HCT116 (cell line): ENCODE results near the gene SNRPA. TPM values are rescaled to one million over a fixed set of nuclear protein-coding genes. Genes with fewer than 3 reads are reported as not detected.

Experiments used
- ATAC-seq: fragments of 200-7000 bp; cut with Tn5 transposase; 2 replicates; pipeline ENCODE4 v1.9.1; 2020; ENCODE audit warnings: mild to moderate bottlenecking, moderate library complexity
- BruUV-seq: library from RNA; stranded (reverse); fragments of 400-500 nt; replicated peaks from 2 replicates; lab custom pipeline; 2021; lab: Mats Ljungman, UMichigan
- CTCF ChIA-PET: fragments of 300-600 bp; sonication (Branson Sonifier 250); formaldehyde crosslinking; loops from one replicate; lab custom pipeline; 2021; ENCODE audit warnings: antibody characterized with exemption; lab: Charles Lee
- POLR2A ChIA-PET: fragments of 300-600, 350-600 bp; sonication (Branson Sonifier 250); formaldehyde crosslinking; loops from one replicate; lab custom pipeline; 2021; ENCODE audit warnings: antibody characterized with exemption; lab: Charles Lee
- RAD21 ChIA-PET, 2 experiments: fragments of 300-600 bp; sonication (Branson Sonifier 250); formaldehyde crosslinking; loops; one replicate each; lab custom pipeline; 2023; ENCODE audit warnings: low total read pairs in 2 of 2; ENCODE audit not compliant: uncharacterized antibody in 2 of 2, unreplicated experiment in 2 of 2, low non-redundant PET in 1 of 2; lab: Charles Lee
- DNase-seq: peaks from one replicate; pipeline ENCODE4 v3.0.0-alpha.2; 2010; ENCODE audit warnings: low read depth, low spot score
- H2AFZ ChIP-seq: fragments of 200-600 bp; shearing (Covaris generic), sonication (generic); 2 replicates; pipeline ENCODE4 v1.6.1; 2017; ENCODE audit warnings: low read depth, mixed run types, mixed read lengths, antibody characterized with exemption, low read length; ENCODE audit not compliant: poor library complexity, severe bottlenecking
- H3K27ac ChIP-seq: 2 replicates; pipeline ENCODE4 v1.5.1; 2012; ENCODE audit warnings: low read depth, low read length
- H3K27me3 ChIP-seq: fragments of 200-600 bp; sonication (generic); 2 replicates; pipeline ENCODE4 v1.6.1; 2016; ENCODE audit warnings: mixed run types, low read length, mixed read lengths; ENCODE audit not compliant: insufficient read depth
- H3K36me3 ChIP-seq, 2 experiments: fragments of 200-500 bp in 1 of 2; fragments of 200-600 bp in 1 of 2; sonication (Bioruptor generic) in 1 of 2; sonication (generic) in 1 of 2; 2 replicates each; pipeline versions ENCODE4 v1.5.1 to v1.6.1; 2014 to 2016; ENCODE audit warnings: low read length in 2 of 2, inconsistent platforms in 1 of 2, mixed read lengths in 1 of 2, mixed run types in 1 of 2; ENCODE audit not compliant: insufficient read depth in 2 of 2, control insufficient read depth in 1 of 2
- H3K4me1 ChIP-seq, 2 experiments: fragments of 200-600 bp in 1 of 2; sonication (generic) in 1 of 2; 2 replicates each; pipeline versions ENCODE4 v1.5.1 to v1.6.1; 2012 to 2017; ENCODE audit warnings: low read length in 2 of 2, inconsistent platforms in 1 of 2, mild to moderate bottlenecking in 1 of 2, mixed read lengths in 1 of 2, mixed run types in 1 of 2, moderate library complexity in 1 of 2; ENCODE audit not compliant: insufficient read depth in 2 of 2, control insufficient read depth in 1 of 2
- H3K4me2 ChIP-seq: fragments of 200-600 bp; sonication (generic); 2 replicates; pipeline ENCODE4 v1.6.1; 2017; ENCODE audit warnings: mixed run types, low read length, mixed read lengths
- H3K4me3 ChIP-seq, 2 experiments: fragments of 200-600 bp in 1 of 2; sonication (generic) in 1 of 2; replicated peaks in 1 of 2; 2 replicates each; pipeline ENCODE4 v1.5.1; 2011 to 2016; ENCODE audit warnings: low read length in 2 of 2, control low read depth in 1 of 2, low read depth in 1 of 2, mild to moderate bottlenecking in 1 of 2, mixed read lengths in 1 of 2, mixed run types in 1 of 2
- H3K79me2 ChIP-seq: fragments of 200-600 bp; sonication (generic); 2 replicates; pipeline ENCODE4 v1.6.1; 2017; ENCODE audit warnings: mild to moderate bottlenecking, mixed run types, low read length, moderate library complexity, mixed read lengths; ENCODE audit not compliant: insufficient read depth
- H3K9ac ChIP-seq: fragments of 200-600 bp; sonication (generic); 2 replicates; pipeline ENCODE4 v1.6.1; 2016; ENCODE audit warnings: low read length, mixed read lengths
- H3K9me2 ChIP-seq: fragments of 200-600 bp; sonication (generic), shearing (Covaris generic); 2 replicates; pipeline ENCODE4 v1.6.1; 2017; ENCODE audit warnings: mixed run types, mild to moderate bottlenecking, moderate library complexity; ENCODE audit not compliant: insufficient read depth
- H3K9me3 ChIP-seq, 2 experiments: fragments of 200-500 bp in 1 of 2; fragments of 200-600 bp in 1 of 2; sonication (Bioruptor generic) in 1 of 2; sonication (generic) in 1 of 2; 2 replicates each; pipeline ENCODE4 v1.6.1; 2014 to 2017; ENCODE audit warnings: low read length in 2 of 2, mixed read lengths in 2 of 2, inconsistent platforms in 1 of 2, low read depth in 1 of 2, mild to moderate bottlenecking in 1 of 2, mixed run types in 1 of 2, moderate library complexity in 1 of 2; ENCODE audit not compliant: control insufficient read depth in 1 of 2, insufficient read depth in 1 of 2
- H4K20me1 ChIP-seq: fragments of 200-600 bp; sonication (generic), shearing (Covaris generic); 2 replicates; pipeline ENCODE4 v1.6.1; 2017; ENCODE audit warnings: mixed run types, mild to moderate bottlenecking, moderate library complexity; ENCODE audit not compliant: insufficient read depth
- ATF3 ChIP-seq: IDR thresholded peaks from 2 replicates; pipeline ENCODE4 v1.6.1; 2012
- CEBPB ChIP-seq: IDR thresholded peaks from 2 replicates; pipeline ENCODE4 v1.6.1; 2012; ENCODE audit warnings: low read depth
- FOSL1 ChIP-seq: IDR thresholded peaks from 2 replicates; pipeline ENCODE4 v1.6.1; 2012; ENCODE audit warnings: low read depth
- JUND ChIP-seq: IDR thresholded peaks from 2 replicates; pipeline ENCODE4 v1.6.1; 2012
- POLR2AphosphoS5 ChIP-seq: IDR thresholded peaks from 2 replicates; pipeline ENCODE4 v1.6.1; 2011; ENCODE audit warnings: mild to moderate bottlenecking, low read depth, low read length, moderate library complexity
- SIN3A ChIP-seq: IDR thresholded peaks from 2 replicates; pipeline ENCODE4 v1.6.1; 2012; ENCODE audit warnings: low read depth
- SP1 ChIP-seq: IDR thresholded peaks from 2 replicates; pipeline ENCODE4 v1.6.1; 2012; ENCODE audit warnings: low read depth
- TCF7L2 ChIP-seq: IDR thresholded peaks from 2 replicates; pipeline ENCODE4 v1.7.0; 2011; ENCODE audit warnings: borderline replicate concordance, inconsistent platforms; ENCODE audit not compliant: insufficient read depth, insufficient read length; ENCODE audit errors: extremely low read depth
- ZNF274 ChIP-seq: fragments of 200-500 bp; sonication (Bioruptor generic); IDR thresholded peaks from 2 replicates; pipeline ENCODE4 v1.6.1; 2014; ENCODE audit warnings: mild to moderate bottlenecking, low read depth, low read length, inconsistent platforms
- intact Hi-C: fragments of 100-400 bp; cut with micrococcal nuclease; formaldehyde crosslinking; loops from 2 replicates; pipeline ENCODE4 v1.10.0; 2022
- total RNA-seq: library from RNA; stranded (reverse); gene quantifications from one replicate; pipeline ENCODE4 v1.2.1, GENCODE V29; 2021; ENCODE audit not compliant: unreplicated experiment
- TF ChIP-seq, protein P1 (sequence below), 3 experiments: fragments of 200-600 bp in 1 of 3; sonication (generic) in 1 of 3; IDR thresholded peaks in 2 of 3; conservative IDR thresholded peaks in 1 of 3; 2 replicates each; pipeline ENCODE4 v1.5.1; 2012 to 2017; ENCODE audit warnings: low read depth in 2 of 3, low read length in 2 of 3, antibody characterized with exemption in 1 of 3, borderline replicate concordance in 1 of 3, control low read depth in 1 of 3, mild to moderate bottlenecking in 1 of 3, mixed read lengths in 1 of 3, mixed run types in 1 of 3, moderate library complexity in 1 of 3; ENCODE audit not compliant: insufficient read depth in 1 of 3
- TF ChIP-seq, protein P2 (sequence below): IDR thresholded peaks from 2 replicates; pipeline ENCODE4 v1.6.1; 2011; ENCODE audit warnings: mild to moderate bottlenecking, low read length, moderate library complexity; ENCODE audit not compliant: insufficient replicate concordance; ENCODE audit errors: extremely low read depth

SNRPA gene
- total RNA-seq, 1 experiment from 2014 or later: 170 TPM

GRCh38 chr19:40716031-40716481 is 34.9 kb upstream of the SNRPA start:
- H3K9me2 ChIP-seq: no peaks in the 10 kb centered on the region
- ChIA-PET CTCF (interaction anchor here (1.0 to 1.2 kb wide), 2 partner anchors 12 to 53 kb away, joined by 3 read pairs; no protein-coding TSS in a partner anchor), RAD21 (no interaction called here), POLR2A (interaction anchor here (0.8 to 1.9 kb wide), 7 partner anchors 9 to 83 kb away, joined by 4 to 11 read pairs (median 5); partner anchors contain the start of genes ACTMAP, EGLN2, NUMBL and RAB4B)
- no TSS peak for BruUV-seq
- TF ChIP-seq FOSL1: peak; percentile 23
- no peak for TF ChIP-seq CEBPB
- TF ChIP-seq SIN3A: 0 out of 2 replicates have a peak, but pooled peaks have one; percentile 10
- H3K9ac ChIP-seq: peak overlapping the region; percentile 95
- ATAC-seq (peak; percentile 0; the same call in 1 of the 2 replicates), DNase-seq (peak; percentile 72)
- H3K79me2 ChIP-seq: peaks cover 43% of the 10 kb centered on the region
- no peaks in the 10 kb centered on the region for H4K20me1 ChIP-seq
- peak overlapping the region; percentile 97 for H3K4me2 ChIP-seq
- peaks cover 13 to 59% of the 10 kb centered on the region in 2 experiments for H3K4me1 ChIP-seq
- peak overlapping the region; percentile 63 to 84 for H3K4me3 ChIP-seq
- no peaks in the 10 kb centered on the region for H3K27me3 ChIP-seq
- intact Hi-C loops: loop anchor here (2.0 to 5.0 kb wide), 3 partner anchors 35 to 81 kb away; partner anchors contain the start of genes ACTMAP, EGLN2 and SNRPA
- H3K27ac ChIP-seq: peak overlapping the region; percentile 92
- peaks cover 0 to 3% of the 10 kb centered on the region in 2 experiments; a peak in 1 of 4 replicates for H3K36me3 ChIP-seq
- no peak overlapping the region for H2AFZ ChIP-seq
- H3K9me3 ChIP-seq: no peaks in the 10 kb centered on the region

DNA sequence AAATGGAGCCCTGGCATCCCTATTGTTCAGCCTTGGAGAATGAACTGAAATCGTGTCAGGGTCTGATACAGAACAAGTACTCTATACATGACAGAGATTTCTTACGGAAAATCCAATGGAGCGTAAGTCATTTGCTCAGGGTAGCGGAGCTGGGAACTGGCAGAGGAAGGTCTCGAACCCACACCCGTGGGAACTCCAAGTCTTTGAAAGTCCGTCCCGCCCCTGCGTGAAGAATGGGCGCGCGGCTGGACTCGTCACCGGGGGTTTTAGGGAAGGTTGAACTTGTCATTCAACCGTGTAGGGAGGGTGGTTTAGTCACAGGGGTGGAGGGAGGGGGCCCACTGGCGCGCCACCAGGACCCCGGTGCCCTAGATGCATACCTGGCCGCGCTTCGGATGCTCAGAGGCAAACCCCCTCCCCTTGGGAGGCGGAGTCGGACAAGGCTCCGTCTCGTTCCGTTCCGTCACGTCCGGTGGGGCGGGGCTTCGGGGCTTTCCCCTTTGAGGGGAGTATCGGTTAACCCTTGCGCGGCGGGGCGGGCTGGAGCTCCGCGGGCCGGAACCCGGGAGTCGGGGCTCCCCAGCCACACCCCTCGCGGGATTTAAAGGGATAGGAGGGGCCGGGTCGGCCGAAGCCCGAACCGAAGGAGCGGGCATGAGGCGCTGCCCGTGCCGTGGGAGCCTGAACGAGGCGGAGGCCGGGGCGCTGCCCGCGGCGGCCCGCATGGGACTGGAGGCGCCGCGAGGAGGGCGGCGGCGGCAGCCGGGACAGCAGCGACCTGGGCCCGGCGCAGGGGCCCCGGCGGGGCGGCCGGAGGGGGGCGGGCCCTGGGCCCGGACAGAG is 34.3 kb upstream of the SNRPA start, which contains the start of the genes COQ8B and ITPKC:
TSS of gene COQ8B (minus strand) at position 405 of the 843 bp plus-strand sequence. CDS start 2,254 bp downstream, outside the sequence.
TSS of gene ITPKC (plus strand) at position 631 of the 843 bp plus-strand sequence. CDS start at position 655, 24 bp downstream.
- ChIA-PET CTCF (interaction anchor here (0.6 to 1.2 kb wide), 3 partner anchors 11 to 54 kb away, joined by 3 read pairs; no protein-coding TSS in a partner anchor), RAD21 (no interaction called here), POLR2A (interaction anchor here (0.8 to 1.9 kb wide), 8 partner anchors 9 to 82 kb away, joined by 4 to 11 read pairs (median 4); partner anchors contain the start of genes ACTMAP, EGLN2, NUMBL and RAB4B)
- ATAC-seq (peak; percentile 56), DNase-seq (peak; percentile 95)
- H3K36me3 ChIP-seq: no peaks in the 10 kb centered on the region
- H2AFZ ChIP-seq: no peak within 1 kb of the TSS
- TSS peak; percentile 89 for BruUV-seq
- H3K27me3 ChIP-seq: no peaks in the 10 kb centered on the region
- H3K27ac ChIP-seq: peak within 1 kb of the TSS; percentile 92
- no peaks in the 10 kb centered on the region for H3K9me3 ChIP-seq
- peaks cover 13 to 60% of the 10 kb centered on the region in 2 experiments for H3K4me1 ChIP-seq
- peak within 1 kb of the TSS; percentile 63 to 84 for H3K4me3 ChIP-seq
- H3K9ac ChIP-seq: peak within 1 kb of the TSS; percentile 95
- peaks cover 49% of the 10 kb centered on the region for H3K79me2 ChIP-seq
- H3K4me2 ChIP-seq: peak within 1 kb of the TSS; percentile 97
- intact Hi-C loops: loop anchor here (2.0 to 5.0 kb wide), 3 partner anchors 34 to 81 kb away; partner anchors contain the start of genes ACTMAP, EGLN2 and SNRPA
- no peaks in the 10 kb centered on the region for H4K20me1 ChIP-seq
- H3K9me2 ChIP-seq: no peaks in the 10 kb centered on the region
- TF ChIP-seq SIN3A (peak; percentile 83), POLR2AphosphoS5 (peak; percentile 72), TCF7L2 (peak; percentile 67), SP1 (peak; percentile 89), ZNF274 (no peak), ATF3 (no peak), JUND (no peak)
- TF ChIP-seq, protein P1, sequence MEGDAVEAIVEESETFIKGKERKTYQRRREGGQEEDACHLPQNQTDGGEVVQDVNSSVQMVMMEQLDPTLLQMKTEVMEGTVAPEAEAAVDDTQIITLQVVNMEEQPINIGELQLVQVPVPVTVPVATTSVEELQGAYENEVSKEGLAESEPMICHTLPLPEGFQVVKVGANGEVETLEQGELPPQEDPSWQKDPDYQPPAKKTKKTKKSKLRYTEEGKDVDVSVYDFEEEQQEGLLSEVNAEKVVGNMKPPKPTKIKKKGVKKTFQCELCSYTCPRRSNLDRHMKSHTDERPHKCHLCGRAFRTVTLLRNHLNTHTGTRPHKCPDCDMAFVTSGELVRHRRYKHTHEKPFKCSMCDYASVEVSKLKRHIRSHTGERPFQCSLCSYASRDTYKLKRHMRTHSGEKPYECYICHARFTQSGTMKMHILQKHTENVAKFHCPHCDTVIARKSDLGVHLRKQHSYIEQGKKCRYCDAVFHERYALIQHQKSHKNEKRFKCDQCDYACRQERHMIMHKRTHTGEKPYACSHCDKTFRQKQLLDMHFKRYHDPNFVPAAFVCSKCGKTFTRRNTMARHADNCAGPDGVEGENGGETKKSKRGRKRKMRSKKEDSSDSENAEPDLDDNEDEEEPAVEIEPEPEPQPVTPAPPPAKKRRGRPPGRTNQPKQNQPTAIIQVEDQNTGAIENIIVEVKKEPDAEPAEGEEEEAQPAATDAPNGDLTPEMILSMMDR (IDR thresholded peaks at IDR 0.05 in 2 of 3, conservative IDR thresholded peaks at IDR 0.05 in 1 of 3; ENCODE audit: borderline replicate concordance in 1 of 3, insufficient read depth in 1 of 3, low read depth in 2 of 3, low read length in 2 of 3): no peak
- TF ChIP-seq, protein P2, sequence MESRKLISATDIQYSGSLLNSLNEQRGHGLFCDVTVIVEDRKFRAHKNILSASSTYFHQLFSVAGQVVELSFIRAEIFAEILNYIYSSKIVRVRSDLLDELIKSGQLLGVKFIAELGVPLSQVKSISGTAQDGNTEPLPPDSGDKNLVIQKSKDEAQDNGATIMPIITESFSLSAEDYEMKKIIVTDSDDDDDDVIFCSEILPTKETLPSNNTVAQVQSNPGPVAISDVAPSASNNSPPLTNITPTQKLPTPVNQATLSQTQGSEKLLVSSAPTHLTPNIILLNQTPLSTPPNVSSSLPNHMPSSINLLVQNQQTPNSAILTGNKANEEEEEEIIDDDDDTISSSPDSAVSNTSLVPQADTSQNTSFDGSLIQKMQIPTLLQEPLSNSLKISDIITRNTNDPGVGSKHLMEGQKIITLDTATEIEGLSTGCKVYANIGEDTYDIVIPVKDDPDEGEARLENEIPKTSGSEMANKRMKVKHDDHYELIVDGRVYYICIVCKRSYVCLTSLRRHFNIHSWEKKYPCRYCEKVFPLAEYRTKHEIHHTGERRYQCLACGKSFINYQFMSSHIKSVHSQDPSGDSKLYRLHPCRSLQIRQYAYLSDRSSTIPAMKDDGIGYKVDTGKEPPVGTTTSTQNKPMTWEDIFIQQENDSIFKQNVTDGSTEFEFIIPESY: peak; percentile 70
